ENCODE measurements around the gene SLC8A1.

- TF ChIP-seq POLR2AphosphoS2 (IDR thresholded peaks at IDR 0.05; ENCODE audit: low read depth, low read length) (no peak), ZNF18 (CRISPR knock-in tag; IDR thresholded peaks at IDR 0.05; ENCODE audit: insufficient replicate concordance) (no peak), POLR2A (IDR thresholded peaks at IDR 0.05; ENCODE audit: insufficient read depth in 1 of 2, low read depth in 2 of 2, low read length in 2 of 2) (no peak), ATF2 (CRISPR knock-in tag; IDR thresholded peaks at IDR 0.05) (no peak), ZNF652 (CRISPR knock-in tag; IDR thresholded peaks at IDR 0.05; ENCODE audit: borderline replicate concordance, low read depth) (no peak), ZNF777 (CRISPR knock-in tag; IDR thresholded peaks at IDR 0.05) (no peak), CTCF (CRISPR knock-in tag; IDR thresholded peaks at IDR 0.05) (no peak), THYN1 (CRISPR knock-in tag; IDR thresholded peaks at IDR 0.05; ENCODE audit: borderline replicate concordance, low read depth) (no peak)
Observed at GRCh38 chr2:40403233-40403836, 48.6 kb downstream of the SLC8A1 start.
